SK-N-MC (cell line): ENCODE measurements around the gene PTPRF.

Source experiments
- EZH2 ChIP-seq: fragments of 200-600 bp; sonication (generic); IDR thresholded peaks from one replicate; pipeline ENCODE4 v1.6.1; 2017; ENCODE audit warnings: antibody characterized with exemption
- FOXP2 ChIP-seq: optimal IDR thresholded peaks from 2 replicates; pipeline ENCODE3; 2011; ENCODE audit warnings: mild to moderate bottlenecking, moderate library complexity; ENCODE audit not compliant: insufficient read depth; ENCODE audit errors: extremely low read length, control extremely low read depth
- POLR2AphosphoS5 ChIP-seq: IDR thresholded peaks from 2 replicates; pipeline ENCODE4 v1.6.1; 2012; ENCODE audit warnings: mild to moderate bottlenecking, low read depth, low read length, borderline replicate concordance

- TF ChIP-seq POLR2AphosphoS5 (no peak), EZH2 (no peak), FOXP2 (no peak)
Observed at GRCh38 chr1:43597028-43597427, 66.3 kb downstream of the PTPRF start.
